ENCODE results near the gene CNTLN.
"Not testable (repeated sequence)": the region's sequence is repeated elsewhere in the genome, so short reads cannot be mapped to it uniquely, and the experiment has no call there.

Gene CNTLN

DNA sequence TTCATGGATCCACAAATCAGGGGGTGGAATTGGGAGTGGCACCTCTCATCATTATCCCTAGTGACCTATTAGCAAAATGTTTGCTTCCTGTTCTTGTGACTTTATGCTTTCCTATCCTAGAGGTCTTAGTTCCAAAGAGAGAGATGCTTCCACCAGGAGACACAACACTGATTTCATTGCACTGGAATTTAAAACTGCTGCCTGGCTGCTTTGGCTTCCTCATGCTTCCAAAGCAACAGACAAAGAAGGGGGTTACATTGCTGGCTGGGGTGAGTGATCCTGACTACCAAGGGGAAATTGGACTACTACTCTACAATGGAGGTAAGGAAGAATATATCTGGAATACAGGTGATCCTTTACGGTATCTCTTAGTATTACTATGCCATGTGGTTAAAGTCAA is 374.9 kb downstream of the CNTLN start:
- no peak for DNase-seq (ENCODE audit: low read depth)

DNA sequence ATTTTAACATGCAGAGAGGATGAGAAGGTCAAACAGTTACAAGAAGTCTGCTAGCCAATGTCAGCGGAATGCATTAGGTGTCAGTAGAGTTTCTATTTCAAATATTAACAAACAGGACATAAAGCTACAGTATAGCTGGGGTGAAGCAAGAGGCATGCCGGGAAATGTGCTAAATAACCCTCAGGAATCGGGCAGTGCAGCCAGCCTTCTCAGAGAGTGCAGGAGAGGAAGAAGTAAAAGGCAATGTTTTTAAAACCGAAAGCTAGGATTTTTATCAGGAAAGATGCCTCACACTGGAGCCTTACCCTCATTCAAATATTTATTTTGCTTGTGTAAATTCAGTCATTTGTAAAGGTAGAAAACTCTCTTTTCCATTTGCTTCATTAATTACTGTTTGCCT is 384.9 kb downstream of the CNTLN start:
- no peak for DNase-seq (ENCODE audit: low read depth)

DNA sequence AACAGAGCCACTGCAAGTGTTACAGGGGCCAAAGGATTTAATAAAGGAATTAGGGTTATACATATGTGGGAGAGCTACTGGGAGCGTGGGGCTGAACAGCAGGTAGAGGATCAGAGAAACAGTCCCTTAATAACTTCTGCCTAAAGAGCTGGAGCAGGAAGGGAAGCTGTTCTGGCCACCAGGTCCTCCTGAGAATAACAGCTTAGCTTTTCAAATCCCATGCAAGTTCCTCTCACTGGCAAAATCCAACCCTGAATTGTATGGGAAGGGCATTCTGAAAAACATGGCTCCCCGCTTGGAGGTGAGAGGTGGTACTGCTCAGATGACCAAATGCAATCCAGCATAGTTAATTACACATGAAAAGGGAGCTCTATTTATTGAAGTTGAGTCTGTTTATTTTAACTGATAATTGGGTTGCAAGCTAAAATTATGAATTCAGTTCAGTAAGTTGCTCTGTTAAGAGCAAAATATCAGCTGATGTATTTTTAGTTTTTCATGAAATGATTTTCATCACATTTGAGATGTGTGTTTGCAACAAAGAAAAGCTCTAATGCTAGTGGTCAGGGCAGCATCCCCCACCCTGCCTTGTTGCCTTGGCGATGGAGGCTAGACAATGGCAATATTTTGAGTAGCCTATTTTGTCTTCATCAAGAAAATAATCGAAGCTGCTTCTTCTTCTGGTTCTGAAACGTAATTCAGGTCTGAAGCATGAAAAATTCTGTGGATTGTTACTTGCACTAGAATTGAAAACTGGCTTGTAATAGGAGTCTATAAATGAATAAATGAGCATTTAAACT is 385.6 kb downstream of the CNTLN start:
- DNase-seq (ENCODE audit: low read depth) = no peak

DNA sequence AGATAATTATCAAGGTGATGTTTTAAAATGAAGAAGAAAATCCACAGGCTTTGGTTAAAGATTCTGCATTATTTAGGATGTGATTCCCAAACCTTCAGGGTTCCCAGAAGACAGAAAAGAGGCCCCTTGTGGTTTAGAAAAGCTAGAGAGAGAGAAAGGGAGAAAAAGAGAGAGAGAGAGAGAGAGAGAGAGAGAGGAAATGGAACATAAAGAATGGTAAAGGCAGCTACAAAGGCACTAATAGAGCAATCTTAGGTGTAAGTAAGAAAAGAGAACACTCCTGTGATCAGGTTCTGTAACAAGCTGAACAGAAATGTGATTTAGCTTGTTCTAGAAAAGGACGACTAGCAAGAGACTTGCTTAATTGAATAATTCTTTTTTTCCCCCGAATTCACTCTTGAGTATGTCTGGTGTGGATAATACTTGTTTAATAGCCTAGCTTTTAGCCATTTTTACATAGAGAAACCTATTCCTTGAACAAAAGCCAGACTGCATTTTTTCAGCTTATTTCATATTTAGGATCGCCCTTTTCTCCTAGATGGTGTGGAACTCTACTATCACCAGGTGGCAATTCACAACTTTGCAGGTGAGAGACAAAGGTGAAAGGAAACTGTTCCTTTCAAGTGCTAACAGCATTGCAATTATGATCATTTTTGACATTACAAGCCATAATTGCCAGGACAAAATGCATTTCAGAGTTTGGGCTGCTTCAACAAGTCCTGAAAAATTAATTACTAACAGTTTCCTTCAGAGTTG is 386.4 kb downstream of the CNTLN start:
- no peak for DNase-seq (ENCODE audit: low read depth)

DNA sequence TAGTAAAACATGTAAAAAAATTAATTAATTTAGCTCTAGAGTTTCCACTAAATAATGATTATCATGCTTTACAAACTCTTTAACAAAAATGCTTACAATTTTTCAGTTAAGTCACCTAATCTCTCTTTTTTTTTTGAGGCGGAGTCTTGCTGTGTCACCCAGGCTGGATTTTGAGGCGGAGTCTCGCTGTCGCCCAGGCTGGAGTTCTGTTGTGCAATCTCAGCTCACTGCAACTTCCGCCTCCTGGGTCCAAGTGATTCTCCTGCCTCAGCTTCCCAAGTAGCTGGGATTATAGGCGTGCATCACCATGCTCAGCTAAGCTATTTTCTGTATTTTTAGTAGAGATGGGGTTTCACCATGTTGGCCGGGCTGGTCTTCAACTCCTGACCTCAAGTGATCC is 391.9 kb downstream of the CNTLN start:
- not testable (repeated sequence) for DNase-seq (ENCODE audit: low read depth)

DNA sequence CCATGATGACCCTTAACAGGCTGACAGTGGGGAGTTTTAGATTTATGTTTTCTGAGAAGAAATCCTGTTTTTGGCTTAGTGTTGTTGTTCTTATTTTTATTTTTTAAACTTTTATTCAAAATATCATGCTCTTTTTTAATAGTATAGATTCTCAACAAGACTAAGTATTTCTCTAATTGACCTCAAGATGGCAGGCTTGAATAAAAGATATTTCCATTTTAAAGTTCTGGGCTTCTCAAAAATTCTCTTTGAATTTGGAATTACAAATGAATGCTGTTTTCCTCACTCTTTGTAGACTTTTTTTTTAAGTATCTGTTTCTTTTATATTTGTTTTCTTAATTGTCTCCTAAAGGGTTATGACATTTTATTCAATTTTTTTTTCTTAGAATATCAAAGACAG is 394.0 kb downstream of the CNTLN start:
- DNase-seq (ENCODE audit: low read depth) = no peak

DNA sequence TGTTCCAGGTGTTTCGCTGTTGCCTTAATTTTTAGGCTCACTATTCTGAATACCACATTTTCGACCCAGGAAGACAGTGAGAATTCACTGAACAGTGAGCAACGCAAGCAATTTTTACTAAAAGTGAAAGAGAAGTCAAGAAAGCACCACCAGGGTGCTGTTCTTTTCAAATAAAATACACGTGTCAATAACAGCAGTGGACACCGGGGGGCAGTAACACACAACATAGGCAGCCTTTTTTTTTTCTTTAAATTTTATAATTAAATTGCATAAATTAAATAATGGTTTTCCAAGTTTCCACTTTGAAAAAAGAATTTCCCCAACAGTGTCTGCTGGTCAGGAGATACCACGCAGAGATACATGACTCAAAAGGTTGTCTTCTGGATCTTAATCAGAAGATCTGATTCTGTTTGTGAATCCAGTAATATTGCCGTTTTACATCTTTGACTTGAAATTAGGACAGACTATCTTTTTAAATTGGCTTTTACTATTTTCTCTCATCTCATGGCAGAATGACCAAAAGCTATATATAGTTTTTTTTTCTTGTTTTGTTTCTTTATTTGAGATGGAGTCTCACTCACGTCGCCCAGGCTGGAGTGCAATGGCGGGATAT is 396.9 kb downstream of the CNTLN start:
- DNase-seq (ENCODE audit: low read depth) = no peak

DNA sequence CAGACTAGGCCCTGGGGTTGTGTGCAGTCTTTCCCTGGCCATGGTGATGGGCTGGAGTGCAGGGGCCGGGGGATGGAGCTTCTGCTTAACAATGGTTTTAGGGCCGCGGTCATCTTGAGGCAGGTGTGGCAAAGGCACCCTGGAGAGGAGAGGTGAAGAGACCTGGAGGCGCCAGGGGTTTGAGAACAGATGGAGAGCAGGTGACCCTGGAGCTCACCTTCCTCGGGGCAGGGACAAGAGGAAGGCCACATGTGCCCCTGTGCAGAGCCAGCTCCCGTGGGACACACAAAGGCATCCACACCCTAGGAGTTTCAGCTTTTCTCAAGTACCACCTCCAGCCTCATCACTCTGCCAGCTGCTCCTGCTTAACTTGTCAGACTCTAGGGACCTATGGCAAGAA is 397.6 kb downstream of the CNTLN start:
- no peak for DNase-seq (ENCODE audit: low read depth)

DNA sequence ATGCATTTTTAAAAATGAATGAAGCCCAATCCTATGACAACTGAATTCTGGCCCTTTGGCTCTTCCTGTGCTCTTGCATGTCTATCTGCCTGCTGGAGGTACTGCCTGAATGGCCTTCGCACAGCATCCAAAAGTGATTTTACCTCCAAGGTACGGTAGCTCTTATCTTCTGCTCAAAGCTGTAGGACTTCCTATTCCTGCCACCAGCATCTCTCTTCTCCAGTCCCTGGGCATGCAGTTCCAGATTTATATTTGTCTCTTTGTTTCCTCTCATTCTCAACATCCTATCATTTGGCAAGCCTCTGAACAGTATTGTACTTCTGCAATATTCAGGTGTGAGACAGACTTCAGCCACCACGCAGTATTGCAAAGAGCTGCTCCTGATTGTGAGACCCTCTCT is 400.3 kb downstream of the CNTLN start:
- DNase-seq (ENCODE audit: low read depth) = no peak

DNA sequence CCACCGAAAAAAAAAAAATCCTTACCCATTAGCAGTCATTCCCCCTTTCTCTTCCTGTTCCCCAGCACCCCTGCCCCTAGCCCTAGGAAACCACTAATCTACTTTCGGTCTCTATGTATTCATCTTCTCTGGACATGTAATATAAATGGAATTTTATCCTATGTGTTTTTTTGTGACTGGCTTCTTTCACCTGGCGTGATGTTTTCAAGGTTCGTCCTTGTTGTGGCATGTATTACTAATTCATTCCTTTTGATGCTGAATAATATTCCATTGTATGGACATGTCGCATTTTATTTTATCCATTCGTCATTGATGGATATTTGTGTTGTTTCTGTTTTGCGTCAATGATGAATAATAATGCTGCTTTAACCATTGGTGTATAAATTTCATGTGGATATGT is 401.2 kb downstream of the CNTLN start:
- DNase-seq (ENCODE audit: low read depth) = no peak

DNA sequence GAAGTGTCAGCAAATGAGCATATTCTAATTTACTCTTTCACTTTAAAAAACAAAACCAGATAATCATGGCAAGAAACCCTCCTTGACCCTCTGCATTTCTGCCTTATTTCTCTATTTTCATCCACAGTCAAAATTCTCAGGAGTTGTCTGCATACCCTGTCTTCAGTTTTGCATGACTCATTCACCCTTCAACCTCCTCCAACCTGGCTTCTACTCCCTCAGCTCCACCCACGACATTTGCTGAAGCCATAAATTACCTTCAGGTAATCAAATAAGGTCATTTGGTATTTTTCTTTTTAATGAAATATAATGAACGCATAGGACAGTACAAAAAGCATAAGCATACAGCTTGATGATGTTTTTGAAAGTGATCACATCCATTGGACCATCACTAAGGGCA is 416.2 kb downstream of the CNTLN start:
- no peak for DNase-seq (ENCODE audit: low read depth)
